Subcutaneous adipose tissue (tissue), 4 donors: ENCODE data around the gene TBC1D9B. TPM values are rescaled to one million over a fixed set of nuclear protein-coding genes. Genes with fewer than 3 reads are reported as not detected.

Source experiments
- total RNA-seq, 4 donors: library from RNA; depleted of rRNA; stranded (reverse); fragments of >200 nt; gene quantifications; one replicate each; pipeline ENCODE4 v1.1.0, GENCODE V29; 2016
- TF ChIP-seq, protein P1 (sequence below): fragments of 450-650 bp; IDR thresholded peaks from one replicate; pipeline ENCODE4 v1.5.1; 2016; ENCODE audit warnings: low read depth, mild to moderate bottlenecking, control low read depth, antibody characterized with exemption, moderate library complexity

The TBC1D9B gene
- total RNA-seq, 4 donors from 2014 or later = 87.6 to 142 (median 122) TPM

- TF ChIP-seq, protein P1, sequence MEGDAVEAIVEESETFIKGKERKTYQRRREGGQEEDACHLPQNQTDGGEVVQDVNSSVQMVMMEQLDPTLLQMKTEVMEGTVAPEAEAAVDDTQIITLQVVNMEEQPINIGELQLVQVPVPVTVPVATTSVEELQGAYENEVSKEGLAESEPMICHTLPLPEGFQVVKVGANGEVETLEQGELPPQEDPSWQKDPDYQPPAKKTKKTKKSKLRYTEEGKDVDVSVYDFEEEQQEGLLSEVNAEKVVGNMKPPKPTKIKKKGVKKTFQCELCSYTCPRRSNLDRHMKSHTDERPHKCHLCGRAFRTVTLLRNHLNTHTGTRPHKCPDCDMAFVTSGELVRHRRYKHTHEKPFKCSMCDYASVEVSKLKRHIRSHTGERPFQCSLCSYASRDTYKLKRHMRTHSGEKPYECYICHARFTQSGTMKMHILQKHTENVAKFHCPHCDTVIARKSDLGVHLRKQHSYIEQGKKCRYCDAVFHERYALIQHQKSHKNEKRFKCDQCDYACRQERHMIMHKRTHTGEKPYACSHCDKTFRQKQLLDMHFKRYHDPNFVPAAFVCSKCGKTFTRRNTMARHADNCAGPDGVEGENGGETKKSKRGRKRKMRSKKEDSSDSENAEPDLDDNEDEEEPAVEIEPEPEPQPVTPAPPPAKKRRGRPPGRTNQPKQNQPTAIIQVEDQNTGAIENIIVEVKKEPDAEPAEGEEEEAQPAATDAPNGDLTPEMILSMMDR = no peak
Measured at GRCh38 chr5:179839328-179840256, 68.1 kb downstream of the TBC1D9B start.

- TF ChIP-seq, protein P1 = no peak
Measured at GRCh38 chr5:179837076-179838011, 70.4 kb downstream of the TBC1D9B start.

- TF ChIP-seq, protein P1 = no peak
Measured at GRCh38 chr5:179836225-179837019, 71.3 kb downstream of the TBC1D9B start.

DNA sequence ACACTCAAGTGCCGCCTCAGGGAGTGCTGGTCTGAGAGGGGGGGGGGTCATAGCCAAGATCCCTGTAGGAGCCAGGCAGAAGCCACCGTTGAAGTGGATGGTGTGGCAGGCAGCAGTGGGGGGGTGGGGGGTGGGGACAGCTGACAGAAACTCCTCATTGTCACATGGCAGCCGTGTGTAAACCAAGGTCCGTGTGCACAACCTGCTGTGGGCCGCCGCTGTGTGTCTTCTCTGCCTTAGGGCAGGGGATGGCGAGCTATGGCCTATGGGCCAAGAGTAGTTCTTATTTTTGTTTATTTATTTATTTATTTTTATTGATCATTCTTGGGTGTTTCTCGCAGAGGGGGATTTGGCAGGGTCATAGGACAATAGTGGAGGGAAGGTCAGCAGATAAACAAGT lies 73.6 kb downstream of the TBC1D9B start:
- TF ChIP-seq, protein P1 = no peak

DNA sequence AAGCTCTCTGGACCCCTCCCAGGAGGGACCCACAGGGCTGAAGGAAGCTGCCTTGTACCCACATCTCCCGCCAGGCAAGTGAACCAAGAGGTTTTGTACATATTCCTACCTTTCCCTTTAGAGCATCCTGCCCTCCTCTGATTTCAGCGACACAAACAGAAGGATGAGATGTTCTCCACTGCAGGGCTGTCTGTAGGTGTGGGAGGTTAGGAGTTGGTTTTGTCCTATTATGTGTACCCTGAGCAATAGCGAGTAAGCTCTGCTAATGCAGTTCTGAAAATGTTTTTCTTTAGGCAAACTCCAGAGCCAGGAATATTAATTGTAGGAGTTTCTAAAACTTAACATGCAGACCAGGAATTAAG lies 74.0 kb downstream of the TBC1D9B start:
- TF ChIP-seq, protein P1 = no peak

DNA sequence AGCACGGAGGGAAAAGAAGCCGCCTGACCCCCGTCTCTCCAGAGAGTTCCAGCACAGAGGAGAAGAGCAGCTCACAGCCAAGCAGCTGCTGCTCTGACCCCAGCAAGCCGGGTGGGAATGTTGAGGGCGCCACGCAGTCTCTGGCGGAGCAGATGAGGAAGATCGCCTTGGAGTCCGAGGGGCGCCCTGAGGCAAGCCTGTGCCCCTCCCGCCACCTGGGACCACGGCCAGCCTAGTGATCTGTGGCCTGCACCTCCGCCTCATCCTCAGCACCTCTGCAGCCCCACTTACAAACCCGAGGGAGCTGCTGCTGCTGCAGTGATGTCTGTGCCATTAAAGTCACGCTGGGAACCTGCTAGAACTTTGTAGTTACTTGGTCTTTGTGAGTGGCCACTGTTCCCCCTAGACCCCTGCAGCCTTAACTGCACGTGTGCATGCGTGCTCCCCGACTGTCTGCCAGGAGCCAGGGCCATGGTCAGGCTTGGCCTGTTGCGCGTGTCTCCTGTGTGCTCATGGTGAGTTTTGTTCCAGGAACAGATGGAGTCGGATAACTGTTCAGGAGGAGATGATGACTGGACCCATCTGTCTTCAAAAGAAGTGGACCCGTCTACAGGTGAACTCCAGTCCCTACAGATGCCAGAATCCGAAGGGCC lies 74.5 kb downstream of the TBC1D9B start:
- TF ChIP-seq, protein P1 = no peak
